Fibroblast of lung (primary cell): Measurements from ENCODE around the gene LOXHD1. TPM values are rescaled to one million over a fixed set of nuclear protein-coding genes. Genes with fewer than 3 reads are reported as not detected.

ENCODE experiments used
- DNase-seq, 2 donors: peaks; one replicate each; pipeline versions ENCODE4 v3.0.0 to v3.0.0-alpha.2; 2010; ENCODE audit warnings: low read depth in 2 of 2
- H2AFZ ChIP-seq: 2 replicates; pipeline ENCODE4 v1.5.1; 2012; ENCODE audit warnings: low read length, control low read depth, inconsistent platforms
- H3K27ac ChIP-seq: 2 replicates; pipeline ENCODE4 v1.5.1; 2011; ENCODE audit warnings: low read length, control low read depth; ENCODE audit not compliant: insufficient read depth
- H3K27me3 ChIP-seq: 2 replicates; pipeline ENCODE4 v1.5.1; 2011; ENCODE audit warnings: mild to moderate bottlenecking, low read length; ENCODE audit not compliant: control insufficient read depth, insufficient read depth
- H3K36me3 ChIP-seq: 2 replicates; pipeline ENCODE4 v1.5.1; 2011; ENCODE audit warnings: low read length; ENCODE audit not compliant: control insufficient read depth, insufficient read depth
- H3K4me1 ChIP-seq: 2 replicates; pipeline ENCODE4 v1.5.1; 2011; ENCODE audit warnings: low read length; ENCODE audit not compliant: control insufficient read depth, insufficient read depth; ENCODE audit errors: extremely low read depth
- H3K4me2 ChIP-seq: 2 replicates; pipeline ENCODE4 v1.5.1; 2011; ENCODE audit warnings: low read length, control low read depth; ENCODE audit not compliant: insufficient read depth; ENCODE audit errors: extremely low read depth
- H3K4me3 ChIP-seq, 4 experiments: fragments of 200-600 bp in 1 of 4; sonication (generic) in 1 of 4; replicated peaks in 1 of 4; 2 replicates each; pipeline ENCODE4 v1.5.1; 2011 to 2016; ENCODE audit warnings: low read length in 4 of 4, low read depth in 3 of 4, mild to moderate bottlenecking in 3 of 4, control low read depth in 2 of 4, inconsistent platforms in 1 of 4, mixed read lengths in 1 of 4; ENCODE audit not compliant: insufficient read depth in 1 of 4; ENCODE audit errors: control extremely low read depth in 1 of 4
- H3K79me2 ChIP-seq: 2 replicates; pipeline ENCODE4 v1.5.1; 2012; ENCODE audit warnings: mild to moderate bottlenecking, low read length, inconsistent platforms; ENCODE audit not compliant: control insufficient read depth, insufficient read depth
- H3K9ac ChIP-seq: 2 replicates; pipeline ENCODE4 v1.5.1; 2011; ENCODE audit warnings: mild to moderate bottlenecking, low read length, control low read depth; ENCODE audit not compliant: insufficient read depth
- H3K9me3 ChIP-seq: 2 replicates; pipeline ENCODE4 v1.5.1; 2012; ENCODE audit warnings: low read depth, low read length; ENCODE audit not compliant: control insufficient read depth, insufficient read depth
- H4K20me1 ChIP-seq: 2 replicates; pipeline ENCODE4 v1.5.1; 2011; ENCODE audit warnings: low read length; ENCODE audit not compliant: control insufficient read depth, insufficient read depth; ENCODE audit errors: extremely low read depth
- EZH2 ChIP-seq: IDR thresholded peaks from 2 replicates; pipeline ENCODE4 v1.5.1; 2012; ENCODE audit warnings: low read length, control low read depth, mild to moderate bottlenecking; ENCODE audit errors: missing control alignments
- polyA plus RNA-seq, 2 donors: library from polyadenylated mRNA; depleted of rRNA in 1 of 2; stranded (reverse) in 1 of 2; unstranded in 1 of 2; fragments of >200 nt; gene quantifications; 2 replicates each; pipeline ENCODE4 v1.2.1, GENCODE V29; 2011 to 2012; ENCODE audit warnings: missing spikeins in 1 of 2
- total RNA-seq: library from RNA; depleted of rRNA; stranded (reverse); fragments of >200 nt; gene quantifications from 2 replicates; pipeline ENCODE4 v1.2.1, GENCODE V29; 2014
- TF ChIP-seq, protein P1 (sequence below), 2 donors: IDR thresholded peaks in 1 of 2; conservative IDR thresholded peaks in 1 of 2; 1 replicate in 1 of 2; 2 replicates in 1 of 2; pipeline ENCODE4 v1.5.1; 2011 to 2012; ENCODE audit warnings: low read length in 2 of 2, control low read depth in 1 of 2, inconsistent platforms in 1 of 2, low read depth in 1 of 2, mild to moderate bottlenecking in 1 of 2

The LOXHD1 gene
- total and polyA plus RNA-seq, 2 donors (not counting 1 experiment from before 2014, with no cell fraction given), result not detected

DNA sequence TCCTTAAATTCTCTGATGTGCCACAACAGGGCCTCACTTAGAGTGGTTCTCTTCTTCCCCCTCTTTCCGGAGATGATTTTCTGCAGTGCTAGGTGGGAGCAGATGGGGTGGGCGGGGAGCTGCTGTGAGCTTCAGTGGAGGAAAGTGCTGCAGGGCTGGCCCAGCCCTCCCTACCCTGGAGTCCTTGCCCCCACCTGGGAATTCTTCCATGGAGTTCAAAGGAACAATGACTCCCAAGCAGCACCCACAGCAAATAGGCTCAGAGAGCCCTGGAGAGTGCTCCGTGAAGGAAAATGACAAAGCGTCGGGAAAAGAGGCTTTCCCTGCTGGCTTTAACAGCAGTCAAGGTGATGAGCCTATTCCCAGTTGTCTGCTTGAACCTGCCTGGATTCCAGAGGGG, 28.8 kb downstream of the LOXHD1 start:
- Histone ChIP-seq H3K4me3 (no peak overlapping the region), H3K9me3 (no peaks in the 10 kb centered on the region), H3K4me1 (no peaks in the 10 kb centered on the region), H3K27me3 (no peaks in the 10 kb centered on the region), H4K20me1 (no peaks in the 10 kb centered on the region), H3K4me2 (no peak overlapping the region), H3K79me2 (no peaks in the 10 kb centered on the region), H3K36me3 (no peaks in the 10 kb centered on the region), H3K27ac (no peak overlapping the region), H2AFZ (no peak overlapping the region), H3K9ac (no peak overlapping the region)
- no peak for DNase-seq
- TF ChIP-seq, protein P1, sequence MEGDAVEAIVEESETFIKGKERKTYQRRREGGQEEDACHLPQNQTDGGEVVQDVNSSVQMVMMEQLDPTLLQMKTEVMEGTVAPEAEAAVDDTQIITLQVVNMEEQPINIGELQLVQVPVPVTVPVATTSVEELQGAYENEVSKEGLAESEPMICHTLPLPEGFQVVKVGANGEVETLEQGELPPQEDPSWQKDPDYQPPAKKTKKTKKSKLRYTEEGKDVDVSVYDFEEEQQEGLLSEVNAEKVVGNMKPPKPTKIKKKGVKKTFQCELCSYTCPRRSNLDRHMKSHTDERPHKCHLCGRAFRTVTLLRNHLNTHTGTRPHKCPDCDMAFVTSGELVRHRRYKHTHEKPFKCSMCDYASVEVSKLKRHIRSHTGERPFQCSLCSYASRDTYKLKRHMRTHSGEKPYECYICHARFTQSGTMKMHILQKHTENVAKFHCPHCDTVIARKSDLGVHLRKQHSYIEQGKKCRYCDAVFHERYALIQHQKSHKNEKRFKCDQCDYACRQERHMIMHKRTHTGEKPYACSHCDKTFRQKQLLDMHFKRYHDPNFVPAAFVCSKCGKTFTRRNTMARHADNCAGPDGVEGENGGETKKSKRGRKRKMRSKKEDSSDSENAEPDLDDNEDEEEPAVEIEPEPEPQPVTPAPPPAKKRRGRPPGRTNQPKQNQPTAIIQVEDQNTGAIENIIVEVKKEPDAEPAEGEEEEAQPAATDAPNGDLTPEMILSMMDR (conservative IDR thresholded peaks at IDR 0.05 in 1 of 2, IDR thresholded peaks at IDR 0.05 in 1 of 2; ENCODE audit: low read depth in 1 of 2, low read length in 2 of 2), result no peak
- TF ChIP-seq EZH2, result no peak

GRCh38 chr18:46627136-46627535, 29.9 kb downstream of the LOXHD1 start:
- Histone ChIP-seq H3K4me1 (no peaks in the 10 kb centered on the region), H2AFZ (no peak overlapping the region), H3K9me3 (no peaks in the 10 kb centered on the region), H3K4me2 (no peak overlapping the region), H3K36me3 (no peaks in the 10 kb centered on the region), H3K27me3 (no peaks in the 10 kb centered on the region), H3K4me3 (no peak overlapping the region), H4K20me1 (no peaks in the 10 kb centered on the region), H3K27ac (no peak overlapping the region), H3K79me2 (no peaks in the 10 kb centered on the region), H3K9ac (no peak overlapping the region)
- DNase-seq, result no peak
- TF ChIP-seq, protein P1 (conservative IDR thresholded peaks at IDR 0.05 in 1 of 2, IDR thresholded peaks at IDR 0.05 in 1 of 2; ENCODE audit: low read depth in 1 of 2, low read length in 2 of 2), result no peak
- TF ChIP-seq EZH2, result no peak

DNA sequence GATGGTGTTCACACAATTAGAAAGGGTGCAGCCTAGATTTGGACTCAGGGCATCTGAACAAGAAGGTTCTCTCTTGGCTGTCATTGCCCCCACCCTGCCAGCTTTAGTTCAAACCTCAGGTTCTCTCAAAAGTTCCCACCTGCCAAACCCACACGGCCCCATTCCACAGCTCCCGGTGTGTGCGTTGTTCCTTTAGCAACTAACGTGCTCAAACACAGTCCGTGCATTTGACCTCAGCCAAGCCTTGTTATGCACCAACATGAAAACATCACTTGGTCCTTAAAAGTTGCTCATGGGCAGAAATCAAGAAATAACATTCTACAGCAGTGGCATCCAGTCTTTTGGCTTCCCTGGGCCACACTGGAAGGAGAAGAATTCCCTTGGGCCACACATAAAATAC, 32.0 kb downstream of the LOXHD1 start:
- DNase-seq, result no peak
- Histone ChIP-seq H3K4me3 (no peak overlapping the region), H3K36me3 (no peaks in the 10 kb centered on the region), H4K20me1 (no peaks in the 10 kb centered on the region), H3K9me3 (no peaks in the 10 kb centered on the region), H3K4me2 (no peak overlapping the region), H3K27me3 (no peaks in the 10 kb centered on the region), H3K27ac (no peak overlapping the region), H3K79me2 (no peaks in the 10 kb centered on the region), H3K9ac (no peak overlapping the region), H2AFZ (no peak overlapping the region), H3K4me1 (no peaks in the 10 kb centered on the region)
- TF ChIP-seq, protein P1 (conservative IDR thresholded peaks at IDR 0.05 in 1 of 2, IDR thresholded peaks at IDR 0.05 in 1 of 2; ENCODE audit: low read depth in 1 of 2, low read length in 2 of 2), result no peak
- TF ChIP-seq EZH2, result no peak
